Memory B cell (primary cell): ENCODE results near the gene TSACC.
"Not testable (repeated sequence)": the region's sequence is repeated elsewhere in the genome, so short reads cannot be mapped to it uniquely, and the experiment has no call there.

Source experiments
- ATAC-seq: fragments of 150-1000 bp; cut with Tn5 transposase; 2 replicates; pipeline ENCODE4 v1.10.0; 2021; ENCODE audit warnings: low read depth, mild to moderate bottlenecking, moderate library complexity
- DNase-seq, 2 donors: peaks; one replicate each; pipeline ENCODE4 v3.0.0; 2022; ENCODE audit warnings: low spot score in 2 of 2
- H3K27ac Mint-ChIP-seq: one replicate; pipeline ENCODE4 v1.8.0; 2022; ENCODE audit warnings: mild to moderate bottlenecking, moderate library complexity, mixed read lengths
- H3K27me3 Mint-ChIP-seq: one replicate; pipeline ENCODE4 v1.8.0; 2022; ENCODE audit warnings: mixed read lengths
- H3K36me3 Mint-ChIP-seq: one replicate; pipeline ENCODE4 v1.8.0; 2022; ENCODE audit warnings: mild to moderate bottlenecking, mixed read lengths
- H3K4me1 Mint-ChIP-seq: one replicate; pipeline ENCODE4 v1.8.0; 2022; ENCODE audit warnings: mixed read lengths
- H3K4me3 Mint-ChIP-seq: one replicate; pipeline ENCODE4 v1.8.0; 2022; ENCODE audit warnings: mild to moderate bottlenecking, moderate library complexity, mixed read lengths
- H3K9me3 Mint-ChIP-seq: one replicate; pipeline ENCODE4 v1.8.0; 2022; ENCODE audit warnings: mixed read lengths

Gene TSACC

GRCh38 chr1:156359249-156359648, 20.9 kb downstream of the TSACC start:
- Mint-ChIP-seq H3K27ac (no peak overlapping the region), H3K27me3 (peaks cover 17% of the 10 kb centered on the region), H3K4me1 (peaks cover 4% of the 10 kb centered on the region), H3K4me3 (no peak overlapping the region), H3K36me3 (no peaks in the 10 kb centered on the region), H3K9me3 (no peaks in the 10 kb centered on the region)
- DNase-seq (no peak), ATAC-seq (no peak)

- ATAC-seq (no peak), DNase-seq (no peak)
- H3K36me3 Mint-ChIP-seq, result no peaks in the 10 kb centered on the region
- no peak overlapping the region for H3K4me3 Mint-ChIP-seq
- no peak overlapping the region for H3K27ac Mint-ChIP-seq
- H3K9me3 Mint-ChIP-seq, result no peaks in the 10 kb centered on the region
- peaks cover 23% of the 10 kb centered on the region for H3K27me3 Mint-ChIP-seq
- H3K4me1 Mint-ChIP-seq, result peaks cover 4% of the 10 kb centered on the region
These were observed 21.6 kb downstream of the TSACC start for GRCh38 chr1:156359973-156360372.

GRCh38 chr1:156360534-156360933, 22.2 kb downstream of the TSACC start:
- Mint-ChIP-seq H3K4me1 (peaks cover 4% of the 10 kb centered on the region), H3K9me3 (no peaks in the 10 kb centered on the region), H3K27ac (no peak overlapping the region), H3K36me3 (no peaks in the 10 kb centered on the region), H3K27me3 (peaks cover 26% of the 10 kb centered on the region), H3K4me3 (no peak overlapping the region)
- DNase-seq (no peak), ATAC-seq (no peak)

- DNase-seq, result no peak
- no peaks in the 10 kb centered on the region for H3K9me3 Mint-ChIP-seq
- H3K4me1 Mint-ChIP-seq, result peaks cover 4% of the 10 kb centered on the region
- no peak for ATAC-seq
- H3K4me3 Mint-ChIP-seq, result no peak overlapping the region
- H3K27ac Mint-ChIP-seq, result no peak overlapping the region
- H3K36me3 Mint-ChIP-seq, result no peaks in the 10 kb centered on the region
- peaks cover 23% of the 10 kb centered on the region for H3K27me3 Mint-ChIP-seq
These were observed 27.4 kb downstream of the TSACC start for GRCh38 chr1:156365754-156366153.

GRCh38 chr1:156366378-156367166, 28.2 kb downstream of the TSACC start:
- Mint-ChIP-seq H3K27ac (no peak overlapping the region), H3K27me3 (peaks cover 23% of the 10 kb centered on the region), H3K9me3 (no peaks in the 10 kb centered on the region), H3K4me3 (no peak overlapping the region), H3K36me3 (no peaks in the 10 kb centered on the region), H3K4me1 (peaks cover 4% of the 10 kb centered on the region)
- ATAC-seq (no peak), DNase-seq (no peak)

- Mint-ChIP-seq H3K4me1 (peaks cover 4% of the 10 kb centered on the region), H3K4me3 (no peak overlapping the region), H3K27ac (no peak overlapping the region), H3K9me3 (no peaks in the 10 kb centered on the region), H3K36me3 (no peaks in the 10 kb centered on the region), H3K27me3 (peaks cover 26% of the 10 kb centered on the region)
- DNase-seq (no peak), ATAC-seq (no peak)
These were observed 29.2 kb downstream of the TSACC start for GRCh38 chr1:156367383-156368156.

- peaks cover 4% of the 10 kb centered on the region for H3K4me1 Mint-ChIP-seq
- no peak overlapping the region for H3K4me3 Mint-ChIP-seq
- no peak for ATAC-seq
- H3K27ac Mint-ChIP-seq, result no peak overlapping the region
- H3K27me3 Mint-ChIP-seq, result peaks cover 26% of the 10 kb centered on the region
- no peak for DNase-seq
- H3K36me3 Mint-ChIP-seq, result no peaks in the 10 kb centered on the region
- H3K9me3 Mint-ChIP-seq, result no peaks in the 10 kb centered on the region
These were observed 29.9 kb downstream of the TSACC start for GRCh38 chr1:156368157-156368658.

- Mint-ChIP-seq H3K4me3 (peak within 1 kb of the TSS; percentile 74), H3K36me3 (no peaks in the 10 kb centered on the region), H3K27ac (no peak within 1 kb of the TSS), H3K27me3 (peaks cover 26% of the 10 kb centered on the region), H3K4me1 (peaks cover 4% of the 10 kb centered on the region), H3K9me3 (no peaks in the 10 kb centered on the region)
- DNase-seq (no peak), ATAC-seq (peak; percentile 34)
These were observed 30.8 kb downstream of the TSACC start, which contains the start of gene RHBG for GRCh38 chr1:156368889-156369684. Gene RHBG, plus strand, starts transcription at chr1:156369211. Its CDS starts 39 bp downstream, at chr1:156369250.

- not testable (repeated sequence) for ATAC-seq, H3K36me3 Mint-ChIP-seq, H3K9me3 Mint-ChIP-seq, H3K27ac Mint-ChIP-seq, DNase-seq, H3K4me1 Mint-ChIP-seq
- Mint-ChIP-seq H3K27me3 (peaks cover 22% of the 10 kb centered on the region), H3K4me3 (peak overlapping the region; percentile 74)
These were observed 31.5 kb downstream of the TSACC start for GRCh38 chr1:156369685-156370286.

GRCh38 chr1:156371553-156372264, 33.4 kb downstream of the TSACC start:
- peaks cover 4% of the 10 kb centered on the region for H3K4me1 Mint-ChIP-seq
- H3K4me3 Mint-ChIP-seq, result no peak overlapping the region
- no peak overlapping the region for H3K27ac Mint-ChIP-seq
- peaks cover 16% of the 10 kb centered on the region for H3K27me3 Mint-ChIP-seq
- no peak for ATAC-seq
- no peaks in the 10 kb centered on the region for H3K9me3 Mint-ChIP-seq
- DNase-seq, result no peak
- H3K36me3 Mint-ChIP-seq, result no peaks in the 10 kb centered on the region

- H3K27ac Mint-ChIP-seq, result no peak overlapping the region
- no peaks in the 10 kb centered on the region for H3K36me3 Mint-ChIP-seq
- H3K4me3 Mint-ChIP-seq, result no peak overlapping the region
- no peak for DNase-seq
- peaks cover 4% of the 10 kb centered on the region for H3K4me1 Mint-ChIP-seq
- ATAC-seq, result no peak
- H3K27me3 Mint-ChIP-seq, result peaks cover 17% of the 10 kb centered on the region
- H3K9me3 Mint-ChIP-seq, result no peaks in the 10 kb centered on the region
These were observed 33.9 kb downstream of the TSACC start for GRCh38 chr1:156372265-156372586.

GRCh38 chr1:156372876-156373275, 34.5 kb downstream of the TSACC start:
- Mint-ChIP-seq H3K4me1 (peaks cover 4% of the 10 kb centered on the region), H3K27ac (no peak overlapping the region), H3K36me3 (no peaks in the 10 kb centered on the region), H3K27me3 (peaks cover 17% of the 10 kb centered on the region), H3K4me3 (no peak overlapping the region), H3K9me3 (no peaks in the 10 kb centered on the region)
- ATAC-seq (no peak), DNase-seq (no peak)

GRCh38 chr1:156373546-156373945, 35.2 kb downstream of the TSACC start:
- no peak for DNase-seq

More at GRCh38 chr1:156373546-156373945, 35.2 kb downstream of the TSACC start:
- no peak overlapping the region for H3K4me3 Mint-ChIP-seq
- H3K4me1 Mint-ChIP-seq, result peaks cover 4% of the 10 kb centered on the region
- no peaks in the 10 kb centered on the region for H3K9me3 Mint-ChIP-seq
- H3K27ac Mint-ChIP-seq, result no peak overlapping the region
- no peaks in the 10 kb centered on the region for H3K36me3 Mint-ChIP-seq
- H3K27me3 Mint-ChIP-seq, result peaks cover 17% of the 10 kb centered on the region
- no peak for ATAC-seq
